AG09309 (cell line): ENCODE results near the gene AQP12A.
"Not testable (repeated sequence)": the region's sequence is repeated elsewhere in the genome, so short reads cannot be mapped to it uniquely, and the experiment has no call there.

Source experiments
- DNase-seq: peaks from one replicate; pipeline ENCODE4 v3.0.0-alpha.2; 2010; ENCODE audit warnings: low read depth
- H3K4me3 ChIP-seq: 2 replicates; pipeline ENCODE4 v1.5.1; 2011; ENCODE audit warnings: mild to moderate bottlenecking, low read depth, low read length, moderate library complexity; ENCODE audit not compliant: control insufficient read depth
- CTCF ChIP-seq: IDR thresholded peaks from 2 replicates; pipeline ENCODE4 v1.5.1; 2011; ENCODE audit warnings: mild to moderate bottlenecking, low read depth, low read length, inconsistent platforms; ENCODE audit not compliant: insufficient read depth, control insufficient read depth; ENCODE audit errors: missing control alignments

AQP12A gene

GRCh38 chr2:240662681-240663080, 29.0 kb upstream of the AQP12A start:
- DNase-seq, result no peak
- no peak overlapping the region for H3K4me3 ChIP-seq
- TF ChIP-seq CTCF, result no peak

GRCh38 chr2:240663546-240664190, 28.0 kb upstream of the AQP12A start:
- no peak for DNase-seq
- no peak for TF ChIP-seq CTCF
- H3K4me3 ChIP-seq, result no peak overlapping the region

GRCh38 chr2:240664622-240665021, 27.0 kb upstream of the AQP12A start:
- H3K4me3 ChIP-seq, result no peak overlapping the region
- TF ChIP-seq CTCF, result no peak
- no peak for DNase-seq

DNA sequence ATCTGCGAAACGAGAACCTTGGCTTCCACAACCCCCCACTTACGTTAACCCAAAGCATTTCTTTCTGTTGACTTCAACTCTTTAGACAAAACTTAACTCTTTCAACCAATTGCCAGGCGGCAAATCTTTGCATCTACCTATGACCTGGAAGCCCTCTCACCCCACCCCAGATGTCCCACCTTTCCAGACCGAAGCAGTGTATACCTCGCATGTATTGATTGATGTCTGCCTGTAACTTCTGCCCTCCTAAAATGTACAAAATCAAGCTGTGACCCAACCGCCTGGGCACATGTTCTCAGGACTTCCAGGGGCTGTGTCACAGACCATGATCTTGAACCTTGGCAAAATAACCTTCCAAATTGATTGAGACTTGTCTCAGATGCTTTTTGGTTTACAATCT, 21.3 kb upstream of the AQP12A start:
- TF ChIP-seq CTCF, result no peak
- no peak for DNase-seq
- no peak overlapping the region for H3K4me3 ChIP-seq

DNA sequence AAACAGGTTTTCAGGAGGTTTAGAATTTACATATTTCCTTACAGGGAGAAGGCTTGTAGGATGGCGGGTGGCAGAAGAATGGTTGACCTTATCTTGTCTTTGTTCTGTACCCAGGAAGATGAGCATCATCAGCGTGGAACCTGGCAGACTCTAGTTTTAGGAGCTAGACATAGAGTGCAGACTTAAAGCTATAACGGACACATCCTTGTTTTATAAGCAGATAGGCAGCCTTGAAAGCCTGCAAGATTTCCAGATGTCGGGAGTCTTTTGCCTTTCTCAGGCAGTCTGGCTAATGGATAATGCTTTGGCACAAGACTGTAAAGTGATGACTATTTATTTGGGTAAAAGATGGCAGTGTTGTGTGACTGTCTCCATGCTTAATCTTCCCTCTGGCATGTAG, 20.7 kb upstream of the AQP12A start:
- no peak overlapping the region for H3K4me3 ChIP-seq
- no peak for DNase-seq
- TF ChIP-seq CTCF, result no peak

GRCh38 chr2:240672076-240672700, 19.5 kb upstream of the AQP12A start:
- TF ChIP-seq CTCF, result no peak
- DNase-seq, result no peak
- H3K4me3 ChIP-seq, result no peak overlapping the region

DNA sequence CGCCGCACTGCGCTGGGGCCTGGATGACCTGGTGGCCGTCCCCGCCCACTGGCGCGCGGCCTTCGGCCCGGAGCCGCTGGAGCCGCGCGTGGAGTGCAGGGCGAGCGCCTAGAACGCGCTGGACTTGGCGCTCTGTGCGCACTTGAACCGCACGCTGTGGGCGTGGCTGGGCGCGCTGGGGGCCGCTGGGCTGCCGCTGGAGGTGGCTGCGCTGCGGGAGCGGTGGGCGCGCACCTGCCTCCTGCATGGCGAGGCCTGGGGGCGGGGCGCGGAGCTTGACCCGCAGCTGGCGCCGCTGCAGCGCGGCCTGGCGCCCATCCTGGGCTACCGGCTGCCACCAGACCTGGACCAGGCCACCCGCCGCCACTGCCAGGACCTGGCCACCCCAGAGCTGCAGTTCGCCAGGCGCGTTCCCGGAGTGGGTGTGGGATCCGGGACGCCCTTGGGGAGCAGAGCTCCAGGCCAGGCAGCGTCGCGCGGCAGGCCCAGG, 18.9 kb upstream of the AQP12A start:
- no peak overlapping the region for H3K4me3 ChIP-seq
- TF ChIP-seq CTCF, result no peak

GRCh38 chr2:240674461-240675184, 17.0 kb upstream of the AQP12A start:
- not testable (repeated sequence) for H3K4me3 ChIP-seq, DNase-seq

More for the DNA sequence above, 18.9 kb upstream of the AQP12A start:
- no peak for DNase-seq

DNA sequence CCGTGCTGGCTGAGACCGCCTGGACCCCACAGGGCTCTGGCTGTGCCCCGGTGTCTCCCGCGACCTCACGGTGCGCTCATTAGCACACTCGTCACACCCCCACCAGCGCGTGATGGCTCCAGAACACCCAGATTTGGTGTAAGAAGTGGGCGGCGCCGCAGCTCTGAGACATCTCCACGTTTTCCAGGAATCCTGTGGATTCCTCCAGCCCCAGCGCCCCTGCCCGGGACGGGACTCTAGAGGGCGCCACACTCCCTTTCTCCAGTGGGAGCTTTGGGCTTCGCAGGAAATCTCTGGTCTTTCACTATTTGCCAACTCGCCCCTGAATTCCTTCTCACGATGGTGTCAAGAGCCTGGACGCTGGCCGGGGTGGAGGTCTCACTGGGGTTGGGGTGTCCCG, 16.3 kb upstream of the AQP12A start:
- not testable (repeated sequence) for DNase-seq

DNA sequence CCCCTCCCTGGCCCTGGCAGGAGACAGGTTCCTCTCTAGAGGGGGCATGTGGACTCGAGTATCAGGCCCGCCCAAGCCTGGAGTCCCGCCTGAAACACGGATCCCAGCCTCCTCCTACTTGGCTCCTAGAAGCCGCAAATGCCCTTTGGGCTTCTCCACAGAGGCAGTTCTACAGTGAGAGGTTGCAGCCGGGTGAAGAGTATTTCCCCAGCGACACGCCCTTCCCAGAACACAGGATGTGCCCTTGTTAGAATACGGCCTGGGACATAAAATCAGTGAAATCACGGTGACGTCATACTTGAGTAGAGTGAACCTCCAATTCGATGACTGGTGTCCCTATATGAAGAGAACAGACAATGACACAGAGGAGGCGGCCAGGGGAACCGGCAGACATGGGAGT, 13.6 kb upstream of the AQP12A start:
- H3K4me3 ChIP-seq, DNase-seq: not testable (repeated sequence)

More for the DNA sequence above, 16.3 kb upstream of the AQP12A start:
- H3K4me3 ChIP-seq, result not testable (repeated sequence)
